HepG2 (cell line): ENCODE results near the gene CLEC20A. TPM values are rescaled to one million over a fixed set of nuclear protein-coding genes. Genes with fewer than 3 reads are reported as not detected.

Source experiments
- BORCS8-MEF2B ChIP-seq: sonication (generic); formaldehyde crosslinking; IDR thresholded peaks from 2 replicates; pipeline ENCODE4 v1.8.0; 2022; ENCODE audit warnings: mild to moderate bottlenecking, missing genetic modification reagents
- FOXJ3 ChIP-seq: sonication (generic); formaldehyde crosslinking; IDR thresholded peaks from 2 replicates; pipeline ENCODE4 v1.4.0; 2020; ENCODE audit warnings: missing genetic modification reagents, mild to moderate bottlenecking, borderline replicate concordance
- KIAA2018 ChIP-seq: sonication (generic); formaldehyde crosslinking; IDR thresholded peaks from 2 replicates; pipeline ENCODE4 v1.5.0; 2020; ENCODE audit warnings: mild to moderate bottlenecking, missing genetic modification reagents, borderline replicate concordance
- MIER3 ChIP-seq: IDR thresholded peaks from 2 replicates; pipeline ENCODE4 v1.6.1; 2016; ENCODE audit warnings: missing compliant biosample characterization, borderline replicate concordance
- PPARG ChIP-seq: conservative IDR thresholded peaks from 2 replicates; pipeline ENCODE4 v1.6.1; 2016; ENCODE audit warnings: missing biosample characterization, missing genetic modification reagents
- PRPF4 ChIP-seq: fragments of 200-400 bp; formaldehyde crosslinking; IDR thresholded peaks from 2 replicates; pipeline ENCODE4 v1.6.1; 2016; ENCODE audit warnings: low read length, low read depth; ENCODE audit not compliant: poor library complexity, severe bottlenecking
- STAG1 ChIP-seq: sonication (generic); formaldehyde crosslinking; IDR thresholded peaks from 2 replicates; pipeline ENCODE4 v1.4.0; 2020; ENCODE audit warnings: missing genetic modification reagents
- ZBTB1 ChIP-seq: sonication (generic); formaldehyde crosslinking; IDR thresholded peaks from 2 replicates; pipeline ENCODE4 v1.4.0; 2020; ENCODE audit warnings: missing genetic modification reagents, borderline replicate concordance
- ZKSCAN5 ChIP-seq: sonication (generic); formaldehyde crosslinking; IDR thresholded peaks from 2 replicates; pipeline ENCODE4 v1.5.1; 2020; ENCODE audit warnings: mild to moderate bottlenecking, missing genetic modification reagents
- ZNF33B ChIP-seq: sonication (generic); formaldehyde crosslinking; IDR thresholded peaks from 2 replicates; pipeline ENCODE4 v1.5.1; 2020; ENCODE audit warnings: mild to moderate bottlenecking, missing genetic modification reagents
- ZNF431 ChIP-seq: sonication (generic); formaldehyde crosslinking; IDR thresholded peaks from 2 replicates; pipeline ENCODE4 v1.9.0; 2022; ENCODE audit warnings: missing genetic modification reagents, low read depth, mild to moderate bottlenecking, borderline replicate concordance
- ZNF652 ChIP-seq: IDR thresholded peaks from 2 replicates; pipeline ENCODE4 v1.6.1; 2016; ENCODE audit warnings: low read depth, borderline replicate concordance
- polyA plus RNA-seq, 8 experiments: library from polyadenylated mRNA; depleted of rRNA in 3 of 8; stranded (reverse) in 7 of 8; unstranded in 1 of 8; fragments of >200 nt; fragmentation: Illumina TruSeq in 4 of 8; extraction: Trizol in 4 of 8; gene quantifications; 2 replicates each; pipeline versions ENCODE4 v1.2.1 to v1.2.3, GENCODE V29; 2011 to 2016; ENCODE audit warnings: low read depth in 4 of 8, missing spikeins in 1 of 8, mixed read lengths in 1 of 8; ENCODE audit not compliant: insufficient read depth in 1 of 8
- total RNA-seq, 5 experiments: library from RNA; depleted of rRNA; stranded (reverse); fragments of >200 nt; fragmentation: Illumina TruSeq; extraction: Trizol; gene quantifications; 2 replicates each; pipeline ENCODE4 v1.2.3, GENCODE V29; 2016; ENCODE audit warnings: low read depth in 1 of 5
- TF ChIP-seq, protein P1 (sequence below): IDR thresholded peaks from 2 replicates; pipeline ENCODE4 v1.6.1; 2012; ENCODE audit warnings: low read length, improper control_type of control experiment
- TF ChIP-seq, protein P2 (sequence below): sonication (generic); formaldehyde crosslinking; IDR thresholded peaks from 2 replicates; pipeline ENCODE4 v1.4.0; 2020; ENCODE audit warnings: missing genetic modification reagents

CLEC20A gene
- total and polyA plus RNA-seq, 2 of the 13 experiments (the other 11 are each of a cell fraction or from before 2014, with no cell fraction given) = not detected

DNA sequence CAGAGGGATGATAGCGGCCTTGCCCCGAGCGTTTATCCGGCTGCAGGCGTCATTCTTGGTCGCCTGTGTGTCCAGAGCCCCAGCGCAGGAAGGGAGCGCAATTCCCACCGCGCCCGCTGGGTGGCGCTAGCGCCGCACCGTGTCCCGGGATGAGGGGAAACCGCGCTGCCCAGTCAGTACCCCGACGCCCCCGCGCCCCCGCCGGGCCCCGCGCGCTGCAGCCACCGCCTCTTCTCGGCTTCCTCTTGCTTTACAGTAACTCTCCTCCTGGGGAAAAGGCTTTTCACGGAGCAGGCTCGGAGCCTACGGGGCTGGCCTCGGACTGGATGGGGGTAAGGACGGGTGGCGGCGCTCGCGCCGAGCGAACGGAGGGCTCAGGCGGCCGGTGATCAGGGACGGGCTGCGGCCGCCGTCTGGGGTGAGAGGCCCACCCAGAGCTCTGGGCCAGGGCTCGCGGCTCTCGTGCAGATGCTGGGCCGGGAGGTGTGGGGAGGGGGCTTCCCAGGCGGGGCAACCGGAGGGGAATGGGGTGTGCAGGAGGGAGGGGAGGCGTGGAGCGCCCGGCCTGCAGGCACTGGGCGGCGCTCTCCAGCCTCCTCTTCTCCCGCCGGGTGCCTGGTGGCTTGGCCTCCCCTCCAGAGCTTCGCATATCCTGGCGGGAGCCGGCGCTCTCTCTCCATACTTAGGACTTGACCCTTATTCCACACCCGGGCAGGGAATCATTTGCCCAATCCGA, 46.0 kb upstream of the CLEC20A start (continued):
- TF ChIP-seq, protein P1, sequence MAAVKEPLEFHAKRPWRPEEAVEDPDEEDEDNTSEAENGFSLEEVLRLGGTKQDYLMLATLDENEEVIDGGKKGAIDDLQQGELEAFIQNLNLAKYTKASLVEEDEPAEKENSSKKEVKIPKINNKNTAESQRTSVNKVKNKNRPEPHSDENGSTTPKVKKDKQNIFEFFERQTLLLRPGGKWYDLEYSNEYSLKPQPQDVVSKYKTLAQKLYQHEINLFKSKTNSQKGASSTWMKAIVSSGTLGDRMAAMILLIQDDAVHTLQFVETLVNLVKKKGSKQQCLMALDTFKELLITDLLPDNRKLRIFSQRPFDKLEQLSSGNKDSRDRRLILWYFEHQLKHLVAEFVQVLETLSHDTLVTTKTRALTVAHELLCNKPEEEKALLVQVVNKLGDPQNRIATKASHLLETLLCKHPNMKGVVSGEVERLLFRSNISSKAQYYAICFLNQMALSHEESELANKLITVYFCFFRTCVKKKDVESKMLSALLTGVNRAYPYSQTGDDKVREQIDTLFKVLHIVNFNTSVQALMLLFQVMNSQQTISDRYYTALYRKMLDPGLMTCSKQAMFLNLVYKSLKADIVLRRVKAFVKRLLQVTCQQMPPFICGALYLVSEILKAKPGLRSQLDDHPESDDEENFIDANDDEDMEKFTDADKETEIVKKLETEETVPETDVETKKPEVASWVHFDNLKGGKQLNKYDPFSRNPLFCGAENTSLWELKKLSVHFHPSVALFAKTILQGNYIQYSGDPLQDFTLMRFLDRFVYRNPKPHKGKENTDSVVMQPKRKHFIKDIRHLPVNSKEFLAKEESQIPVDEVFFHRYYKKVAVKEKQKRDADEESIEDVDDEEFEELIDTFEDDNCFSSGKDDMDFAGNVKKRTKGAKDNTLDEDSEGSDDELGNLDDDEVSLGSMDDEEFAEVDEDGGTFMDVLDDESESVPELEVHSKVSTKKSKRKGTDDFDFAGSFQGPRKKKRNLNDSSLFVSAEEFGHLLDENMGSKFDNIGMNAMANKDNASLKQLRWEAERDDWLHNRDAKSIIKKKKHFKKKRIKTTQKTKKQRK = no peak
- TF ChIP-seq FOXJ3 (CRISPR knock-in tag) (no peak), STAG1 (CRISPR knock-in tag) (peak; percentile 90), ZBTB1 (no peak), ZKSCAN5 (CRISPR knock-in tag) (no peak), ZNF431 (CRISPR knock-in tag) (no peak), PPARG (no peak), BORCS8-MEF2B (no peak), ZNF33B (CRISPR knock-in tag) (no peak), MIER3 (CRISPR knock-in tag) (0 out of 2 replicates have a peak, but pooled peaks have one; percentile 43), PRPF4 (no peak), KIAA2018 (CRISPR knock-in tag) (no peak), ZNF652 (CRISPR knock-in tag) (0 out of 2 replicates have a peak, but pooled peaks have one; percentile 20)
- TF ChIP-seq, protein P2, sequence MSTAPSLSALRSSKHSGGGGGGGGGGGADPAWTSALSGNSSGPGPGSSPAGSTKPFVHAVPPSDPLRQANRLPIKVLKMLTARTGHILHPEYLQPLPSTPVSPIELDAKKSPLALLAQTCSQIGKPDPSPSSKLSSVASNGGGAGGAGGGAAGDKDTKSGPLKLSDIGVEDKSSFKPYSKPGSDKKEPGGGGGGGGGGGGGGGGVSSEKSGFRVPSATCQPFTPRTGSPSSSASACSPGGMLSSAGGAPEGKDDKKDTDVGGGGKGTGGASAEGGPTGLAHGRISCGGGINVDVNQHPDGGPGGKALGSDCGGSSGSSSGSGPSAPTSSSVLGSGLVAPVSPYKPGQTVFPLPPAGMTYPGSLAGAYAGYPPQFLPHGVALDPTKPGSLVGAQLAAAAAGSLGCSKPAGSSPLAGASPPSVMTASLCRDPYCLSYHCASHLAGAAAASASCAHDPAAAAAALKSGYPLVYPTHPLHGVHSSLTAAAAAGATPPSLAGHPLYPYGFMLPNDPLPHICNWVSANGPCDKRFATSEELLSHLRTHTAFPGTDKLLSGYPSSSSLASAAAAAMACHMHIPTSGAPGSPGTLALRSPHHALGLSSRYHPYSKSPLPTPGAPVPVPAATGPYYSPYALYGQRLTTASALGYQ (CRISPR knock-in tag) = no peak
